Caki2 (cell line): ENCODE data around the gene DERL2. TPM values are rescaled to one million over a fixed set of nuclear protein-coding genes. Genes with fewer than 3 reads are reported as not detected.

Source experiments
- DNase-seq: peaks from one replicate; pipeline ENCODE4 v3.0.0-alpha.2; 2015; ENCODE audit warnings: low read depth
- in situ Hi-C: cut with HindIII; loops from 2 replicates; pipeline ENCODE4 v1.10.0; 2016; ENCODE audit warnings: low sequenced_read_pairs, low pct_unique_long_range_greater_than_20kb, mixed read lengths
- total RNA-seq: library from RNA; depleted of rRNA; stranded (reverse); fragments of >200 nt; shearing (Covaris generic); gene quantifications from 2 replicates; pipeline ENCODE4 v1.2.3, GENCODE V29; 2014; ENCODE audit warnings: low replicate concordance

The DERL2 gene
- total RNA-seq, 1 experiment from 2014 or later = 16.3 TPM

GRCh38 chr17:5508810-5509209 is 22.8 kb upstream of the DERL2 start:
- peak; percentile 8 for DNase-seq
- in situ Hi-C loops = no loop called here

- in situ Hi-C loops = no loop called here
Measured at GRCh38 chr17:5506307-5506706, 20.3 kb upstream of the DERL2 start.

GRCh38 chr17:5502552-5502951 is 16.6 kb upstream of the DERL2 start:
- DNase-seq = no peak
- in situ Hi-C loops = no loop called here

More at GRCh38 chr17:5506307-5506706, 20.3 kb upstream of the DERL2 start:
- no peak for DNase-seq

GRCh38 chr17:5501685-5502084 is 15.7 kb upstream of the DERL2 start:
- in situ Hi-C loops = no loop called here
- no peak for DNase-seq

GRCh38 chr17:5500589-5501391 is 14.8 kb upstream of the DERL2 start:
- DNase-seq = peak; percentile 62
- in situ Hi-C loops = no loop called here

- DNase-seq = no peak
- in situ Hi-C loops = no loop called here
Measured at GRCh38 chr17:5500247-5500588, 14.2 kb upstream of the DERL2 start.

- in situ Hi-C loops = no loop called here
- no peak for DNase-seq
Measured at GRCh38 chr17:5499476-5500231, 13.7 kb upstream of the DERL2 start.

GRCh38 chr17:5492970-5493369 is 7.0 kb upstream of the DERL2 start:
- in situ Hi-C loops = no loop called here
- no peak for DNase-seq

GRCh38 chr17:5488752-5489151 is 2.8 kb upstream of the DERL2 start:
- in situ Hi-C loops = no loop called here
- no peak for DNase-seq

GRCh38 chr17:5486206-5487124 is 487 bp upstream of the DERL2 start, which contains the start of gene MIS12:
Gene MIS12 (plus strand): TSS chr17:5486566. CDS start chr17:5488863, 2,297 bp downstream.
- DNase-seq = peak; percentile 96
- in situ Hi-C loops = no loop called here

GRCh38 chr17:5481451-5481850 is 4.5 kb downstream of the DERL2 start:
- in situ Hi-C loops = no loop called here

GRCh38 chr17:5480962-5481361 is 5.0 kb downstream of the DERL2 start:
- in situ Hi-C loops = no loop called here
- no peak for DNase-seq

More at GRCh38 chr17:5481451-5481850, 4.5 kb downstream of the DERL2 start:
- DNase-seq = no peak

- no peak for DNase-seq
- in situ Hi-C loops = no loop called here
Measured at GRCh38 chr17:5478992-5479391, 7.0 kb downstream of the DERL2 start.

- DNase-seq = no peak
- in situ Hi-C loops = no loop called here
Measured at GRCh38 chr17:5473906-5474305, 12.1 kb downstream of the DERL2 start.

- in situ Hi-C loops = no loop called here
- no peak for DNase-seq
Measured at GRCh38 chr17:5472511-5472910, 13.5 kb downstream of the DERL2 start.

- no peak for DNase-seq
- in situ Hi-C loops = no loop called here
Measured at GRCh38 chr17:5468075-5468473, 17.9 kb downstream of the DERL2 start.

GRCh38 chr17:5467416-5467815 is 18.6 kb downstream of the DERL2 start:
- DNase-seq = no peak
- in situ Hi-C loops = no loop called here

- no peak for DNase-seq
- in situ Hi-C loops = no loop called here
Measured at GRCh38 chr17:5466295-5466694, 19.7 kb downstream of the DERL2 start.
